ENCODE measurements around the gene DNMT1.

DNMT1 gene

DNA sequence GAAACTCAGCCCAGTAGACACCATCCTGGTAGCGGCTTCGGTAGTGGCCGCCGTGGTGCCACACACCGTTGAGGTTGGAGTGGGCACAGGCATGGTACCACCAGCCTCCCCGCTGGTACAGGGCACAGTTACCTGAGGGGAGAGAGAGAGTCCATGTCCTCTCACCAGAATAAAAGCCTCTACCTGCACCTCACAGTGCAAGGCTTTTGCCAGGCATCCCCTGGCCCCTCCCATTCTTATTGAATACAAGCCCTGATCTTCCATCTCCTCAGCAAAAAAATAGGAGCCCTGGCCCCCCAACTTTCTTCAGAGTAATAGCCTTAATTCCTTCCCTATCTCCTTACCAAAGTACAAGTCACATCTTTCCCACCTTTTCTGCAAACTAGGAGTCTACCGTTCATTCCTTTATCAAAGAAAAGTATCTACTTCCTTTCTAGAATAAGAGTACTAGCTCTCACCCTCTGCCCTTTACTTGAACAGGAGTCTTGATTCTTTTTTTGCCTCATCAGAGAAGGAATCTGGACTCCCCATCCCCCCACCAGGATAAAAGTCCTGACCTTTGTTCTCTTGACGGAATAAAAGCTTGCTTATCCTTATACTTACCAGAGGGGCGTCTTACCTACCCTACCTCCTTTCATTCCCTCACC lies 102.0 kb downstream of the DNMT1 start:
- DNase-seq, result no peak

DNA sequence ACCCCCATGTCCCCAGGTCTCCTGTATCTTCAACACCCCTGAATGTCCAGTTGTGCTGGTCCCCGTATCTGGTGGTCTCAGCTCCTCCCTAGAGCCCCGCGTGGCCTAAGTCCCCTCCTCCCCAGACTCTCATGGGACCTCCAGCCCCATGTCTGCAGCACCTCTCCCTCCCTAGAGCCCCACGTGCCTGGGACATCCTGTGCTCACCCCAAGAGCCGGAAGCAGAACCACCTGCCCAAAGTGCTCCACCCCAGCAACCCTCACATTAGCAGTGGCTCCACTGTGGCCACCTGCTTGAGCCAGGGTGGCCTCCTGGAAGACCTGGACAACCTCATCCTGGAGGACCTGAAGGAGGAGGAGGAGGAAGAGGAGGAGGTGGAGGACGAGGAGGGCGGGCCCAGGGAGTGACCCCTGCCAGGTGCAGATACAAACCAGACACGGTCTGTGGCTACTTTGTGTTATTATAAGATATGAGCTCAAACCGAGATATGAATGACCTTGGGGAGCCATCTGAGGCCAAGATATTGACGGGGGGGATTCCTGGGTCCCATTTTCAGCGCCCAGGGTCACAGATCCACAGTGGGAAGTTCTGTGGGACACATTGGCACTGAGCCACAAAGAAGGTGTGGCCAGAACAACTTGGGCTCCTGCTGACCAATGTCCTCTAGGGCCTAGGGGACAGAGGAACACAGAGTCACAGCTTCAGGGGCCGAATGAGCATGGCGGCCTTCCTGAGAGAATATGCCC lies 102.7 kb downstream of the DNMT1 start:
- no peak for DNase-seq

DNA sequence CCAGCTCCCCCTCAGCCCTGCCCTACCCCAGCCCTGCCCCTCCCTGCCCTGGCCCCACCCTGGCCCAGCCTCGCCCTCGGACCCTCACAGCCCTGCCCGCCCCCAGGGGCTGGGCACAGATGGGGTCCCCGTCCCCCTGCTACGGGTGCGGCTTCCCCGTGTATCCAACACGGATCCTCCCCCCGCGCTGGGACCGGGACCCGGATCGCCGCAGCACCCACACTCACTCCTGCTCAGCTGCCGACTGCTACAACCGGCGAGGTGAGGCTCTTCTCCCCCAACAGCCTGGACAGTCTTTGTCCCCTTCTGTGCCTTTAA lies 103.4 kb downstream of the DNMT1 start:
- no peak for DNase-seq

DNA sequence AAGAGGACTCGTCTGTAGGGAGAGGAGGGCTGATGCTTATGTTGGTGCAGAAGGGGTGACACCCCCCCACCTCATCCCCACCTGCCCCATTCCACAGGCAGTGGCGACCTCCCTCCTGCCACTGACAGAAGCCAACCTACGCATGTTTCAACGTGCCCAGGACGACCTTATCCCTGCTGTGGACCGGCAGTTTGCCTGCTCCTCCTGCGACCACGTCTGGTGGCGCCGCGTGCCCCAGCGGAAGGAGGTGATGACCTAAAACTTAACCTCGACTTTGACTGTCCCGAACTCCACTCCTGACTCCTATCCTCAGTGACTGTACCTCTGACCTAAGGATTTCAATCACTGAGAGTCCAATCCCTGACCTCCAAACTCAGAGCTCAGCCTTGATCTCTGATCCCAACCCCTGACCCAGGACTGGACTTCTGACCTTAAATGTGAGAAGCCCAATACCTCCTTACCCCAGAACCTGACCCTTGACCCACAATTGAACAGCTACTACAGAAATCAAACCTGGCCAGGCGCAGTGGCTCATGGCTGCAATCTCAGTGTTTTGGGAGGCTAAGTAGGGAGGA lies 104.9 kb downstream of the DNMT1 start:
- DNase-seq, result no peak

DNA sequence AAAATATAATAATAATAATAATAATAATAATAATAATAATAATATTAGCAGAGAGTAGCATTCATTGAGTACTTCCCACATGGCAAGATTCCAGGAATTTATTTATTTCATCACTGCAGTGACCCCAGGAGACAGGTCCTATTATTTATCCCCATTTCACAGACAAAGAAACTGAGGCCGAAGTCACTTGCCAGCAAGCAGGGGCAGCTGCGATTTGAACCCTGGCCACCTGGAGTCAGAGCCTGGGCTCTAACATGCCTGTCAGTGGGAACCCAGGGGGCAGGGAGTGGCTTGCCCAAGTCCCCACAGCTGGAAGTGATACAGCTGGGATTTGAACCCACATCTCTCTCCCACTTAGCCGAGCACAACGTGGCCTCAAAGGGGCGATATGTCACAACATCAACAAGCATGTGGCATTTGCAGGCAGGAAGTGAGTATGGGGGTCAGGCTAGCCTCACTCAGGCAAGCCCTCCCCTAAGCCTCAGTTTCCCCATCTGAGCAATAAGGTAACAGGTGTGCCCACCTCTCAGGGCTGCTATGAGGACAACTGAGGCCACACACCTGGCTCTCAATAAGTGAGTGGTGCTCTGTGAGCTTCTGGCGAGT lies 105.7 kb downstream of the DNMT1 start:
- DNase-seq, result no peak

DNA sequence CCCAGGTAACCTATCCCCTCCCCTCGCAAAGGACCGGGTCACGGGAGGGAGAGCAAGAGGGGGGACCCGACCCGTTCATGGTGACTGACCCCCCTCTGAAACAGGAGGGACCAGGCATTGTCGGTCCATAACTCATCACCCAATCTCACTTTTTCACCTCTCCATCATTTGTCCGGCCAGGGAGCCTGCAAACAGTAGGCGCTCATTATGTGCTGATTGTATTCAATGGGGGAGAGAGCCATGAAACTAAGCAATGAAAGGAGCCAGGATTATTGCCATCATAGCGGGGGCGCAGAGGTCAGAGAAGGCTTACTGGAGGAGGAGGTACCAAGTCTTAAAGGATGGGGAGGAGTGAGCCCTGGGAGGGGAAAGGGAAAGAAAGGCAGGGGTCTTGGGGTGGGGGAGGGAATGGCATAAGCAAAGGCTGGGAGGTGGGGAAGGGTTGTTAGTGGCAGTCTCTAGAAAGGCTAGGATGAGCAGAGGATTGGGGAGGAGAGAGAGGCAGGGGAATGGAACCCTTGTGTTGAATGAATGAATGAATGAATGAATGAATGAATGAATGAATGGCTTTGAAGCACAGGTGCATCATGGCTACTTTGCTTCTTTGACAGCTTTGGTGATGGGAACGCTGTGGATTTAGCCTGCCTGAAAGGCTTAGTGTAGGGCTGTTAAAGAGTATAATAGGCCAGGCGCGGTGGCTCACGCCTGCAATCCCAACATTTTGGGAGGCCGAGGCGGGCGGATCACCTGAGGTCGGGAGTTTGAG lies 107.3 kb downstream of the DNMT1 start:
- no peak for DNase-seq

DNA sequence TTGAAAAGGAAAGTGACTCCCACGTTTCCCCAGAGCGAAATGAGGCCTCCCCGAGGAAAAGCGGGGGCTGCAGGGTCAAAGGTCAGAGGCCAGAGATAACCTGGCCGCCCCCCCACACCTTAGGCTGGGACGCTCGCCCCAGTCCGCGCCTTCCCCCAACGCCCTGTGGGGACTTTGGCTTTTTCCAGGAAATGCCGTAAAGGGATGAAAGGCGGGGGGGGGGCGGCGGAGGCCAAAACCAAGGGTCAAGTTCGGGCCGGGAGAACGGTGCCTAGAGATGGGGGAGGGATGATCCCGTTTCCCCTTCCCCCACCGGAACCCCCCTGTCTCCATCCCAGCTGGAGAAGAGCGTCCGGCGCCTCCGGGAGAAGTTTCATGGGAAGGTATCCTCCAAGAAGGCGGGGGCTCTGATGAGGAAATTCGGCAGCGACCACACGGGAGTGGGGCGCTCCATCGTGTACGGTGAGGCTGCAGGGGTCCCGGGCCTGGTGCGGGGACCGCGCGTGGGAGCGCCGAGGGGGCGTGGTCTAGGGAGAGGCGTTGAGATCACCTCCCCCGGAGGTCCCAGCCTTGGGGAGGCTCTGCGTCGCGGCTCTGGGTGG lies 108.1 kb downstream of the DNMT1 start:
- no peak for DNase-seq

DNA sequence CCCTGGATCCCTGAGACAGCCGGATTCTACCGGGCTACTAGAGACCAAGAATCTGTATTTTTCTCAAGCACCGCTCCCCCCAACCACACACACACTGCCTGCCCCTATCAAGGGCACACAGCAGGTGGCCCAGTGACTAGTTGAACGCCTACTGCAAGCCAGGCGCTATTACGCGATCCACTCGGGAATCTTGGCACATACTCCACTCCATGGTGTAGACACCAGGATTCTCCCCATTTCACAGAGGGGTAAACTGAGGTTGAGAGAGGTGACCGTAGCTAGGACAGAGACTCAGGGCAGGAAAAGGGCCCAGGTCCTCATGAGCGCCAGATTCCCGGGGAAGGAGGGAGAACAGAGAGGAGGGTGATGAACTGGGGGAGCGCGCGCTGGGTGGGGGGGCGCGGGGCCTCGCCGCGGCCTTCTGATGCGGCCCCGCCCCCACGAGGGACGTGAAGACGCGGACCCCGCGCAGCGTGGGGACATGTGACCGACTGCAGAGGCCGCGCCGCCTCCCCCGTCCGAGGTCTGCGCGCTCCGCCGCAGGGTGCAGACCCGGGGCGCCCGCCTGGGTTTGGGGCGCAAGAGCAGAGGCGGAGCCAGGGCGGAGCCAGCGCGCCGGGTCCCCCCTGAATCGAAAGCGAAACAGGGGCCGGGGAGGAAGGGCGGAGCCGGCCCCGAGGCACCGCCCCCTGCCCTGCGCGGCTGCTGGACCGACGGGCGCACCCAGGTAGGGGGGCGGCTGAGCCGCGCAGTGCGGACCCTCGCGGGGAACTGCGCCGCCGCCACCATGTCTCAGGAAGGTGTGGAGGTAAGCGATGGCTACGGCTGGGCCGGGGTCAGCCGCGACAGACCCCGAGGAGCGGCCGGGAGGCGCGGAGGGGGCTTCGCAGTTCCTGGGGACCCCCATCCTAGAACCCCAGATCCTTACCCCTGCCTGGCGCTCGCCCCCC lies 108.8 kb downstream of the DNMT1 start, which contains the start of gene SHFL:
Gene SHFL, plus strand, starts transcription at position 677 of the 950 bp plus-strand sequence. Its CDS starts 111 bp downstream, at position 788.
- DNase-seq, result peak; percentile 60

DNA sequence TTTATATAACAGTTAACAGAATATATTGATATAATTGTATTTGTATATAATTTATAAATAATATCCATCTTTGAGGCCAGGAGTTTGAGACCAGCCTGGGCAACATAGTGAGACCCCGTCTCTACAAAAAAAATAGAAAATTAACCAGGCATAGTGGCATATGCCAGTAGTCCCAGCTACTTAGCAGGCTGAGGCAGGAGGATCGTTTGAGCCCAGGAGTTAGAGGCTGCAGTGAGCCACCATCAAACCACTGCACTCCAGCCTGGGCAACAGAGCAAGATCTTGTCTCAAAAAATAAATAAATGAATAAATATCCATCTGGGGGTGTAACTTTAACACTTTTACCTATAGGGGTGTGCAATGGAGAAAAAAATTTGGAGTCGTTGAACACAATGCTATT lies 110.0 kb downstream of the DNMT1 start:
- DNase-seq, result no peak

DNA sequence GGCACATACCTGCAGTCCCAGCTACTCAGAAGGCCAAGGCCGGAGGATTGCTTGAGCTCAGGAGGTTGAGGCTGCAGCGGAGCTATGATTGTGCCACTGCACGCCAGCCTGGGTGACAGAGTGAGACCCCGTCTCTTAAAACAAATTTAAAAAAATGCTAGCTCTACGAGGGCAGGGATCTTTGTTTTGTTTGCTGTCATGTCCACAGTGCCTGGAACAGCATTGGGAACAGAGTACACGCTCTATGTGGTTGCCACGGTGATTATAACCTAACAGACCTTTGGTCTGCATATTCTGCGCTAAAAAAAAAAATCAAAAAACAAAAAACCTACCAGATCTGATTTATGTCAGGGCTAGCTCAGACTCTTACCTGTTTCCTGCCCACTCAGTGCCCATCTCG lies 110.8 kb downstream of the DNMT1 start:
- no peak for DNase-seq

Data from fibroblast of skin of right biceps (primary cell).